GM06990 (cell line): ENCODE measurements around the gene CA12.
A peak's percentile ranks its signal among the peaks of the same experiment; 100 is the strongest.

ENCODE experiments used
- DNase-seq: peaks from one replicate; pipeline ENCODE4 v3.0.0-alpha.2; 2011; ENCODE audit not compliant: insufficient read length; ENCODE audit errors: extremely low read depth
- H3K27me3 ChIP-seq: replicated peaks from 2 replicates; pipeline ENCODE4 v1.6.0; 2011; ENCODE audit warnings: low read length; ENCODE audit not compliant: control insufficient read depth, insufficient read depth
- H3K36me3 ChIP-seq: 2 replicates; pipeline ENCODE4 v1.5.1; 2011; ENCODE audit warnings: low read length; ENCODE audit not compliant: control insufficient read depth, insufficient read depth
- H3K4me3 ChIP-seq: replicated peaks from 2 replicates; pipeline ENCODE4 v1.5.1; 2011; ENCODE audit warnings: low read depth, mild to moderate bottlenecking, control low read depth, low read length
- CTCF ChIP-seq: IDR thresholded peaks from 2 replicates; pipeline ENCODE4 v1.5.1; 2011; ENCODE audit warnings: low read length, control low read depth, mild to moderate bottlenecking, inconsistent platforms; ENCODE audit not compliant: insufficient read depth, poor library complexity, severe bottlenecking

CA12 gene

DNA sequence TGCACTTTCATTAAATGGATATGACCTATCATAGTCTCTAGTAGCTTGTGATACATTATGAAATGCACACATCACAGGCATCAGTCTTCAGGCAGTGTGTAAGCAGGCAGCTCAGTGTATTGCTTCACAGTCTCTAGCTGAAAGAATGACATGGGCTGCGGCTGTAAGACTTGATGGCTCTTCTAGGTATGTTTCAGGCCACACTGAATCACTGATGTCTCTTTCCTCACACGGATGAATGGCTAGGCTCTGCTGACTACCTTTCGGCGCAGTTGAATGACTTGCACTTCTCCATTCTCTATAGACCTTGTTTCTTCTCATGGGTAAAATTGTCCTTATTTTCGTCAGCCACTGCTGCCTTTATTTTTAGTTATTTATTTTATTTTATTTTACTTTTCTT is 88.9 kb downstream of the CA12 start:
- no peak for TF ChIP-seq CTCF
- peaks cover 1% of the 10 kb centered on the region; the same call in 1 of the 2 replicates for H3K36me3 ChIP-seq
- no peak overlapping the region for H3K4me3 ChIP-seq
- H3K27me3 ChIP-seq = no peaks in the 10 kb centered on the region
- peak; percentile 66 for DNase-seq

GRCh38 chr15:63292241-63292640 is 89.4 kb downstream of the CA12 start:
- H3K4me3 ChIP-seq = no peak overlapping the region
- no peak for DNase-seq
- no peak for TF ChIP-seq CTCF
- peaks cover 1% of the 10 kb centered on the region; the same call in 1 of the 2 replicates for H3K36me3 ChIP-seq
- no peaks in the 10 kb centered on the region for H3K27me3 ChIP-seq

DNA sequence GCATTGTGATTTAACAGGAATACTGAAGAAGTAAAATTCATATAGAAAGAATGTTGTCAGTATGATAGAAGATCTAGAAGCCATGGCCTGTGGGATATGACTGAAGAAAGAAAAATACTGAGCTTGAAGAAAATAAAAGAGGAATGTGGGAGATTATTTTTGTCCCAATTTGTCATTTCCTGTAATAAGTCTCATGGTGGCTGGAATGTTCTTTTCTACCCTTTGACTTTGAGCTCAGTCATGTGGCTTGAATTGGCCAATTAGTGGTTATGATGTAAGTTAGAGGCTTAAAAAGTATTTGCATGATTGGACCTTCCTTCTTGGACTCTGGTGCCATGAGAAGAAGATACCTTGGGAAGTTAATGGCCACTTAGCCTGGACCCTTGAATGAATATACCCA is 90.1 kb downstream of the CA12 start:
- Histone ChIP-seq H3K36me3 (peaks cover 1% of the 10 kb centered on the region; the same call in 1 of the 2 replicates), H3K27me3 (no peaks in the 10 kb centered on the region), H3K4me3 (no peak overlapping the region)
- DNase-seq = no peak
- no peak for TF ChIP-seq CTCF

DNA sequence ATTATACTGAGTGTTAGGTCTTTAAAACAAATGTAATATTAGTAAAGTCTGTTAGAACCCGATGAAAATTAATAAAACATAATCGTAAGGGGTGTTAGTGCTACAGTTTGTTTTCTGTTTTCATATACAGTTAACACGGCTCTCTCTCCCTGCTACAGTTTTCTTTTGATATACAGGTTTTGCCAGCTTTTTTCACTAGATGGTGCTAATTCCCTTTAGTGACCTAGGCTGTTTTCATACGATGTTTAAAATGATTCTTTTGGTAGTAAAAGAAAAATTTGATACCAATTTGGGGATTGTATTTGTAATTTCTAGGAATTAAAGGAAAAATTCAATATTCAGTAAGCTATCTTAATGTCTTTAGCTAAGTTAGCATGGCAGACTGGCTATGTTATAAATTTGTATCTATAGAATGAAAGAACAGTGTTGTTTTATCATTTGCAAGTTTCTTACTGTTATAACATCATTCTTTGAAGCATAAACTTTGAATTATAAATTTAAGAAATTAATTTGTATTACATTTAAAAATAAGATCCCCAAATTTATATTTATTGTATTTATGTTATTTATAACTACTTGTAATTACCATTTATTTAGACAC is 92.8 kb downstream of the CA12 start:
- no peak for DNase-seq
- Histone ChIP-seq H3K27me3 (no peaks in the 10 kb centered on the region), H3K4me3 (no peak overlapping the region), H3K36me3 (no peaks in the 10 kb centered on the region; the same call in 1 of the 2 replicates)
- peak; percentile 60 for TF ChIP-seq CTCF

- no peaks in the 10 kb centered on the region for H3K27me3 ChIP-seq
- TF ChIP-seq CTCF = no peak
- H3K4me3 ChIP-seq = no peak overlapping the region
- DNase-seq = no peak
- H3K36me3 ChIP-seq = no peaks in the 10 kb centered on the region; the same call in 1 of the 2 replicates
Measured at GRCh38 chr15:63288342-63288741, 93.3 kb downstream of the CA12 start.

- Histone ChIP-seq H3K4me3 (no peak overlapping the region), H3K36me3 (no peaks in the 10 kb centered on the region; the same call in 1 of the 2 replicates), H3K27me3 (no peaks in the 10 kb centered on the region)
- TF ChIP-seq CTCF = no peak
- no peak for DNase-seq
Measured at GRCh38 chr15:63287109-63287508, 94.5 kb downstream of the CA12 start.
